Measurements from ENCODE around the gene CTNNBL1.

DNA sequence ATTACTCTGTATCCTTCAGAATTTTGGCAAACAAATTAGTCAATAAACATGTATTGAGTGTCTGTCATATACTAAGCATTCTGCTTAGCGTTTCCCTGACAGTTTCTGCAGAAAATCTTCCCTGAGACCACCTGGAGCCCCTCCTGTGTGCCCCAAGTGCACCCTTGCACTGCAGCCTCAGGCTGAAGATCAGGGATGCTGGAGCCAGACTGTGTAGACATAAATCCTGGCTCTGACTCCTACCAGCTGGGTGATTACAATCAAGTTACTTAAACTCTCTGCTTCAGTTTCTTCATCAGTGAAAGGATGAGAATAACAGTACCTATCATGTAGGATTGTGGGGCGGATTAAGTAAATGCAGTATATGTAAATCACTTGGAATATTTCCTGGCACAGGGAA lies 155.7 kb downstream of the CTNNBL1 start:
- TF ChIP-seq, protein P1, sequence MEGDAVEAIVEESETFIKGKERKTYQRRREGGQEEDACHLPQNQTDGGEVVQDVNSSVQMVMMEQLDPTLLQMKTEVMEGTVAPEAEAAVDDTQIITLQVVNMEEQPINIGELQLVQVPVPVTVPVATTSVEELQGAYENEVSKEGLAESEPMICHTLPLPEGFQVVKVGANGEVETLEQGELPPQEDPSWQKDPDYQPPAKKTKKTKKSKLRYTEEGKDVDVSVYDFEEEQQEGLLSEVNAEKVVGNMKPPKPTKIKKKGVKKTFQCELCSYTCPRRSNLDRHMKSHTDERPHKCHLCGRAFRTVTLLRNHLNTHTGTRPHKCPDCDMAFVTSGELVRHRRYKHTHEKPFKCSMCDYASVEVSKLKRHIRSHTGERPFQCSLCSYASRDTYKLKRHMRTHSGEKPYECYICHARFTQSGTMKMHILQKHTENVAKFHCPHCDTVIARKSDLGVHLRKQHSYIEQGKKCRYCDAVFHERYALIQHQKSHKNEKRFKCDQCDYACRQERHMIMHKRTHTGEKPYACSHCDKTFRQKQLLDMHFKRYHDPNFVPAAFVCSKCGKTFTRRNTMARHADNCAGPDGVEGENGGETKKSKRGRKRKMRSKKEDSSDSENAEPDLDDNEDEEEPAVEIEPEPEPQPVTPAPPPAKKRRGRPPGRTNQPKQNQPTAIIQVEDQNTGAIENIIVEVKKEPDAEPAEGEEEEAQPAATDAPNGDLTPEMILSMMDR (IDR thresholded peaks at IDR 0.05), result no peak
- no peak for TF ChIP-seq POLR2A (IDR thresholded peaks at IDR 0.05)
